Parathyroid adenoma (tissue), 2 donors: Measurements from ENCODE around the gene SINHCAF.

Experiments used
- H2AFZ ChIP-seq: fragments of 300-600 bp; sonication (generic); one replicate; pipeline ENCODE4 v1.7.0; 2017; ENCODE audit warnings: antibody characterized with exemption, mild to moderate bottlenecking
- H3K27ac ChIP-seq: fragments of 300-600 bp; sonication (generic); one replicate; pipeline ENCODE4 v1.7.0; 2017
- H3K27me3 ChIP-seq: fragments of 300-600 bp; sonication (generic); one replicate; pipeline ENCODE4 v1.7.0; 2017; ENCODE audit warnings: low read length; ENCODE audit not compliant: control insufficient read depth, insufficient read depth
- H3K36me3 ChIP-seq: fragments of 300-600 bp; sonication (generic); one replicate; pipeline ENCODE4 v1.7.0; 2017; ENCODE audit warnings: low read length; ENCODE audit not compliant: control insufficient read depth, insufficient read depth
- H3K4me1 ChIP-seq: fragments of 300-600 bp; sonication (generic); one replicate; pipeline ENCODE4 v1.7.0; 2017; ENCODE audit warnings: control low read depth
- H3K4me2 ChIP-seq: fragments of 300-600 bp; sonication (generic); one replicate; pipeline ENCODE4 v1.7.0; 2017; ENCODE audit warnings: low read length
- H3K4me3 ChIP-seq: fragments of 300-600 bp; sonication (generic); one replicate; pipeline ENCODE4 v1.7.0; 2017; ENCODE audit warnings: low read depth, low read length
- H3K79me2 ChIP-seq: fragments of 300-600 bp; sonication (generic); one replicate; pipeline ENCODE4 v1.7.0; 2017; ENCODE audit warnings: control low read depth
- H3K9ac ChIP-seq: fragments of 300-600 bp; sonication (generic); one replicate; pipeline ENCODE4 v1.7.0; 2017; ENCODE audit warnings: mild to moderate bottlenecking
- H3K9me3 ChIP-seq: fragments of 300-600 bp; sonication (generic); one replicate; pipeline ENCODE4 v1.7.0; 2017; ENCODE audit warnings: low read length; ENCODE audit not compliant: control insufficient read depth
- TF ChIP-seq, protein P1 (sequence below): fragments of 300-600 bp; sonication (generic); IDR thresholded peaks from one replicate; pipeline ENCODE4 v1.7.0; 2017; ENCODE audit warnings: antibody characterized with exemption, mild to moderate bottlenecking
- donor health status: primary hyperparathyroidism.

The SINHCAF gene

GRCh38 chr12:31363416-31363809 is 37.5 kb upstream of the SINHCAF start:
- Histone ChIP-seq H3K9ac (no peak overlapping the region), H3K4me3 (no peak overlapping the region), H3K9me3 (no peaks in the 10 kb centered on the region), H3K4me1 (no peaks in the 10 kb centered on the region), H3K27ac (no peak overlapping the region), H2AFZ (no peak overlapping the region), H3K36me3 (no peaks in the 10 kb centered on the region), H3K4me2 (no peak overlapping the region), H3K79me2 (no peaks in the 10 kb centered on the region), H3K27me3 (no peaks in the 10 kb centered on the region)
- TF ChIP-seq, protein P1, sequence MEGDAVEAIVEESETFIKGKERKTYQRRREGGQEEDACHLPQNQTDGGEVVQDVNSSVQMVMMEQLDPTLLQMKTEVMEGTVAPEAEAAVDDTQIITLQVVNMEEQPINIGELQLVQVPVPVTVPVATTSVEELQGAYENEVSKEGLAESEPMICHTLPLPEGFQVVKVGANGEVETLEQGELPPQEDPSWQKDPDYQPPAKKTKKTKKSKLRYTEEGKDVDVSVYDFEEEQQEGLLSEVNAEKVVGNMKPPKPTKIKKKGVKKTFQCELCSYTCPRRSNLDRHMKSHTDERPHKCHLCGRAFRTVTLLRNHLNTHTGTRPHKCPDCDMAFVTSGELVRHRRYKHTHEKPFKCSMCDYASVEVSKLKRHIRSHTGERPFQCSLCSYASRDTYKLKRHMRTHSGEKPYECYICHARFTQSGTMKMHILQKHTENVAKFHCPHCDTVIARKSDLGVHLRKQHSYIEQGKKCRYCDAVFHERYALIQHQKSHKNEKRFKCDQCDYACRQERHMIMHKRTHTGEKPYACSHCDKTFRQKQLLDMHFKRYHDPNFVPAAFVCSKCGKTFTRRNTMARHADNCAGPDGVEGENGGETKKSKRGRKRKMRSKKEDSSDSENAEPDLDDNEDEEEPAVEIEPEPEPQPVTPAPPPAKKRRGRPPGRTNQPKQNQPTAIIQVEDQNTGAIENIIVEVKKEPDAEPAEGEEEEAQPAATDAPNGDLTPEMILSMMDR = no peak

DNA sequence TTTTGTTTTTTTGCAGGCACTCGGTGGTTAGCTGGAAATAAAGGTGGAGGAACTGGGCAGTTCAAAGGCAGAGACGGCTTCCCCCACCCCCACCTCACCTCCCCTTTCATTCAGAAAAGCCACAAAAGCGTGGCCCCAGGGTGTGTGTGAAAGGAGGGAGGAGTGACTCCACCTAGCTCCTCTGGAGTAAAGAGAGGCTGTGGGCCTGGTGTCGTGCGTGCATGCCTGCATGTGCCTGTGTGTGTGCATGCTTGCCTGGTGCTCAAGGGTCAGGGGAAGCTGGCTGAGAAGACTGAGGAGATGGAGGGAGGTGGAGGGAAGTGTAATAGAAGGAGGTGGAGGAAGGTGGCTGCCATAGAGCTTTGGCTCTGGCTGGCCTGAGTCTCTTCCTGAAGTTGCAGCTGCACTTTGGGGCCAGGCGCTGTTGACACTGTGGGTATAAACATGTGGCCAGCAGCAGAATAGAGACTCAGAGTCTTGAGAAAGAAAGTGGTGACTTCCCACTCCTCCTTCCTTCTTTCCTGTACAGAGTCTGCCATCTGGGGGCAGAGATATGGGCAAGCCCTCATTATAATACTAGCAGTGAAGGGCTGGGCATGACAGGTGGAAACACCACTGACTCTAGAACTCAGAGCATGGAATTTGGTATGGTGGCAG is 36.9 kb upstream of the SINHCAF start:
- H3K27me3 ChIP-seq = no peaks in the 10 kb centered on the region
- no peaks in the 10 kb centered on the region for H3K36me3 ChIP-seq
- no peak overlapping the region for H3K4me3 ChIP-seq
- no peak overlapping the region for H3K27ac ChIP-seq
- H3K4me2 ChIP-seq = no peak overlapping the region
- H3K9ac ChIP-seq = no peak overlapping the region
- no peaks in the 10 kb centered on the region for H3K79me2 ChIP-seq
- TF ChIP-seq, protein P1 = no peak
- peak overlapping the region; percentile 76 for H2AFZ ChIP-seq
- no peaks in the 10 kb centered on the region for H3K4me1 ChIP-seq
- no peaks in the 10 kb centered on the region for H3K9me3 ChIP-seq

DNA sequence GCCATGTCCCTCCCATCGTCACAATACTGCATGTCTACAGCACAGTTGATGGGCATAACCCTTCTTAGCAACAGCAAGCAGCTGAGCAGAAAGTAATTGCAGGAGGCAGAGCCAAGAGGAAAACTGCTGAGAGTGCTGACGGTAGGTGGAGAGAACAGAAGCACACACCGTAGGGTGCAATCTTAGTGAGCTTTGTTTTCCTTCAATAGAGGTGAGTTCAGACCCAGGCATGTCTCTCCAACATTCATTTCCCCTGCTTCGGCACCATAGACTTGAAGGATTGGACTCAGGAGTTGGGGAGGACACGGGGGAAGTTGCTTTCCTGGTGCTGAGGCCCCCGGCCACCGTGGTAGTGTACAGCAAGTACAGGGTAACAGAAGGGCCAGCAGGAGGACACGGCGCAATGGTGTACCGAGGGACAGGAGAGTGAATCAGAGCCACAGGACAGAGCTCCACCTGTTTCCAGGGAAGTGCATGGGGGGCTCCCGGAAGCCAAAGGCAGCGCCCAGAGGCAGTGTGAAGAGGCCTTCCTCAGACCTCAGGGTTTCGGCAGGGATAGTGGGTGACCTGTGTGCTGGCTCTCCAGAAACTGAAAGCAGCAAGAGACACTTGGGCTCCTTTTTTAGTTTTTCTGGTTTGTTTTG is 36.3 kb upstream of the SINHCAF start:
- H3K27me3 ChIP-seq = no peaks in the 10 kb centered on the region
- no peak overlapping the region for H3K27ac ChIP-seq
- H2AFZ ChIP-seq = peak overlapping the region; percentile 76
- no peaks in the 10 kb centered on the region for H3K36me3 ChIP-seq
- no peaks in the 10 kb centered on the region for H3K4me1 ChIP-seq
- no peaks in the 10 kb centered on the region for H3K9me3 ChIP-seq
- H3K4me2 ChIP-seq = no peak overlapping the region
- H3K79me2 ChIP-seq = no peaks in the 10 kb centered on the region
- no peak overlapping the region for H3K4me3 ChIP-seq
- no peak overlapping the region for H3K9ac ChIP-seq
- TF ChIP-seq, protein P1 = no peak

DNA sequence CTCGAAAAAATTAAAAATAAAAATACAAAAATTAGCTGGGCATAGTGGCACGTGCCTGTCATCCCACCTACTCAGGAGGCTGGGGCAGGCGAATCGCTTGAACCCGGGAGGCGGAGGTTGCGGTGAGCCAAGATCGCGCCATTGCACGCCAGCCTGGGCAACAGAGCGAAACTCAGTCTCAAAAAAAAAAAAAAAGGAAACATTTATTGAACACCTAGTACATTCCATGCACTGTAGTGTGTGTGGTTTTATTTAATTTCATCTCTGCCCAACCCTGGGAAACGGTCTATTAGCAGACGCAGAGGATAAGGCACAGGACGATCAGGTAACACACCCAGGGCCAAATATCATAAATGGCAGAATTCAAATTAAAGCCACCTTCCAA is 35.8 kb upstream of the SINHCAF start:
- TF ChIP-seq, protein P1 = no peak
- Histone ChIP-seq H3K27me3 (no peaks in the 10 kb centered on the region), H3K27ac (no peak overlapping the region), H3K9me3 (no peaks in the 10 kb centered on the region), H3K4me2 (no peak overlapping the region), H3K9ac (no peak overlapping the region), H2AFZ (no peak overlapping the region), H3K79me2 (no peaks in the 10 kb centered on the region), H3K4me1 (no peaks in the 10 kb centered on the region), H3K4me3 (no peak overlapping the region), H3K36me3 (no peaks in the 10 kb centered on the region)

DNA sequence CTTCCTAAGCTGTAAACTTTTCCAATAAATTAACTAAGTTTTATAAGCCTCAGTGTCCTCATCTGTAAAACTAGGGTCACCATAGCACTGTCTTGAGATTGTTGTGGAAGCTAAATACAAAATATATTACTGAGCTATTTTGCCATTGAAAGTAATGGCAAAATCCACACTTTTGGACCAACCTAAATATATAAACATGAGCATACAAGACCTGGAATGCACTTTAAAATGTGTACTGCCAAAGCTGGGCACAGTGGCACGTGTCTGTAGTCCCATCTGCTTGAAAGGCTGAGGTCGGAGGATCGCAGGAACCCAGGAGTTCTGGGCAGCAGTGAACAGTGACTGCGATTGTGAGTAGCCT is 29.8 kb upstream of the SINHCAF start:
- Histone ChIP-seq H2AFZ (no peak overlapping the region), H3K9ac (no peak overlapping the region), H3K4me1 (no peaks in the 10 kb centered on the region), H3K79me2 (no peaks in the 10 kb centered on the region), H3K4me3 (no peak overlapping the region), H3K4me2 (no peak overlapping the region), H3K9me3 (no peaks in the 10 kb centered on the region), H3K27me3 (no peaks in the 10 kb centered on the region), H3K36me3 (no peaks in the 10 kb centered on the region), H3K27ac (no peak overlapping the region)
- TF ChIP-seq, protein P1 = no peak
